Dendritic cell treated with granulocyte-macrophage colony-stimulating factor and Interleukin-4, amounts not matched to agents 40 ng/mL and 50 ng/mL, for 4 days (primary cell): ENCODE results near the gene RAB11FIP4.

ENCODE experiments used
- H3K27ac Mint-ChIP-seq: one replicate; pipeline ENCODE4 v1.8.0; 2022; ENCODE audit warnings: mild to moderate bottlenecking, mixed read lengths
- H3K27me3 Mint-ChIP-seq: one replicate; pipeline ENCODE4 v1.8.0; 2022; ENCODE audit warnings: mild to moderate bottlenecking, mixed read lengths
- H3K36me3 Mint-ChIP-seq: one replicate; pipeline ENCODE4 v1.8.0; 2022; ENCODE audit warnings: low read depth, mixed read lengths
- H3K4me1 Mint-ChIP-seq: one replicate; pipeline ENCODE4 v1.8.0; 2022; ENCODE audit warnings: low read depth, mixed read lengths
- H3K4me3 Mint-ChIP-seq: one replicate; pipeline ENCODE4 v1.8.0; 2022; ENCODE audit warnings: mild to moderate bottlenecking, moderate library complexity, mixed read lengths
- H3K9me3 Mint-ChIP-seq: one replicate; pipeline ENCODE4 v1.8.0; 2022; ENCODE audit warnings: mixed read lengths
- intact Hi-C: fragments of 100-400 bp; cut with micrococcal nuclease; formaldehyde crosslinking; loops from one replicate; pipeline ENCODE4 v1.15.0; 2022

The RAB11FIP4 gene

DNA sequence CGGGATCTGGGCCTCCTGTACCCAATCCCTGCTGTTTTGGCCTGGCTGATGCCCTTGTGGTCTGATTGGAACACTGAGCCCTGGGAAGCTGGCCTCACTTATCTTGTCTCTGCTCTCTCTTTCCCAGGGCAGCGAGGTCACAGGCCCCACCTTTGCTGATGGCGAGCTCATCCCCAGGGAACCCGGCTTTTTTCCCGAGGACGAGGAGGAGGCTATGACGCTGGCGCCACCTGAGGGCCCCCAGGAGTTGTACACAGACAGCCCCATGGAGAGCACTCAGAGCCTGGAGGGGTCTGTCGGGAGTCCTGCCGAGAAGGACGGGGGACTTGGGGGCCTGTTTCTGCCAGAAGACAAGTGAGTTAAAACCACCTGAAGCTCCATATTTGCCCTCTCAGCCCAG is 126.0 kb downstream of the RAB11FIP4 start:
- Mint-ChIP-seq H3K36me3 (peaks cover 25% of the 10 kb centered on the region), H3K27me3 (no peaks in the 10 kb centered on the region), H3K9me3 (no peaks in the 10 kb centered on the region), H3K4me3 (no peak overlapping the region), H3K4me1 (no peaks in the 10 kb centered on the region), H3K27ac (no peak overlapping the region)
- intact Hi-C loops, result no loop called here

DNA sequence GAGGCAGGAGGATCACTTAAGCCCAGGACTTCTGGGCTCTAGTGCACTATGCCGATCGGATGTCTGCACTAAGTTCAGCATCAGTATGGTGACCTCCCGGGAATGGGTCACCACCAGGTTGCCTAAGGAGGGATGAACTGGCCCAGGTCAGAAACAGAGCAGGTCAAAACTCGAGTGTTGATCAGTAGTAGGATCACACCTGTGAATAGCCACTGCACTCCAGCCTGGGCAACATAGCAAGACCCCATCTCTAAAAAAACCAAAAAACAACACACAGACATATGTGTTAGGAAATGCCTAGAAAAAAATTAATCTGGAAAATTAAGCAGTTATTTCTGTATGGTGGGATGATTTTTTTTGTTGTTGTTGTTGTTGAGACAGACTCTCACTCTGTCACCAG is 127.0 kb downstream of the RAB11FIP4 start:
- H3K27me3 Mint-ChIP-seq, result no peaks in the 10 kb centered on the region
- no peak overlapping the region for H3K27ac Mint-ChIP-seq
- peaks cover 35% of the 10 kb centered on the region for H3K36me3 Mint-ChIP-seq
- intact Hi-C loops, result no loop called here
- H3K9me3 Mint-ChIP-seq, result no peaks in the 10 kb centered on the region
- no peak overlapping the region for H3K4me3 Mint-ChIP-seq
- H3K4me1 Mint-ChIP-seq, result no peaks in the 10 kb centered on the region

DNA sequence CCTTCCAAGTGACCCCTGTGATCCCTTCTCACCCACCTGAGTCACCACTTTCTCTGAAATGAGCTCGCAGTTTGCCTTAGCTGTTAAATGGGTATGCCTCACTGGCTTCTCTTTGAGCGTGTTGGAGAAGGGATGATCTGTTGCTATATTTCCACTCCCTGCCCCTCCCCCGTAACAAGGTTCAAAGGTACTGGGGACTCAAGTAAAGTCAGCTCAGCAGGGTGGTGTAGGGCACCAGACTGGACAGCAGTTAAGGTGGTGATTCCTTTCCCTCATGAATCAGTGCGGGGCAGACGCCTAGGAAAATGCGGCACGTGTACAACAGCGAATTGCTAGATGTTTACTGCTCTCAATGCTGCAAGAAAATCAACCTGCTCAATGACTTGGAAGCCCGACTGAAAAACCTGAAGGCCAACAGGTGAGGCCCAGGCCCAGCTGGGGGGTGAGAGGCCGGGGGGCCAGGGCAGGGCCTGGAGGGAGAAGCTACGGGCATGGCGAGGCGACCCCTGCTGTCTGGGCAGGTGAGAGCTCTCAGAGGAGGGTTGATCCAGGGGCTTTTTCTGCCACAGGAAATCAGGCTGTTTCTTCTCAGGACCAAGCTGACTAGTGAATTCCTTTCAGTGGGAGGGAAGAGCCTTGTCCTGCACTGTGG is 130.3 kb downstream of the RAB11FIP4 start:
- Mint-ChIP-seq H3K27ac (no peak overlapping the region), H3K9me3 (no peaks in the 10 kb centered on the region), H3K36me3 (peaks cover 61% of the 10 kb centered on the region), H3K4me1 (no peaks in the 10 kb centered on the region), H3K4me3 (no peak overlapping the region), H3K27me3 (no peaks in the 10 kb centered on the region)
- intact Hi-C loops, result no loop called here

DNA sequence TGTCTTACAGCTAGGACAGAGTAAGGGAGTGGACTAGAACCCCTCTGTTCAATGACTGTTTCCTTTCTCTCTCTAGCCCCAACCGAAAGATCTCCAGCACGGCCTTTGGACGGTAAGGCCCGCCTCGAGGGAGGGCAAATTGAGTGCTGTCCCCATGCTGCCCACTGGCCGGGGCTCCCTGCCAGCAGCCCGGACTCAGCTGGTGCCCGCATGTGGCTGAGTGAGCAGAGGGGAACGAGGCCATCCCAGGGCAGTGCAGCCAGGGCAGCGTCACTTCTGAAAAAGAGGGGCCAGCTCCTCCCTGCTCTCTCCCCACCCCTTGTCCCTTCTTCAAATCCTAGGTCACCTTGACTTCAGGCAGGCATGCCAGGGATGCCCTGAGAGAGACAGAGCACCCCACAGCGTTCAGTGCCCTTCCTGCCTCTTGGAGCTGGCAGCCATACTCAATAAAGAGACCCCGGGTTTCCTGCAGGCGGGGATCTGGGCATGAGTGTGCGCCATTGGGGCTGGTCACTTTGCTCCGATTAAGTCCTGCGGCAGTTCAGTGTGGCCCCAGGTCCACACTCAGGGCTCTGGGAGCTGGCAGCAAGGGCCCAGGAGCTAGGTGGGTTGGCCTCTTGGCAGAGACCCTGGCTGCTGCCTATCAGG is 130.9 kb downstream of the RAB11FIP4 start:
- H3K9me3 Mint-ChIP-seq, result no peaks in the 10 kb centered on the region
- H3K36me3 Mint-ChIP-seq, result peaks cover 65% of the 10 kb centered on the region
- H3K4me3 Mint-ChIP-seq, result no peak overlapping the region
- intact Hi-C loops, result no loop called here
- no peaks in the 10 kb centered on the region for H3K27me3 Mint-ChIP-seq
- H3K27ac Mint-ChIP-seq, result no peak overlapping the region
- no peaks in the 10 kb centered on the region for H3K4me1 Mint-ChIP-seq

DNA sequence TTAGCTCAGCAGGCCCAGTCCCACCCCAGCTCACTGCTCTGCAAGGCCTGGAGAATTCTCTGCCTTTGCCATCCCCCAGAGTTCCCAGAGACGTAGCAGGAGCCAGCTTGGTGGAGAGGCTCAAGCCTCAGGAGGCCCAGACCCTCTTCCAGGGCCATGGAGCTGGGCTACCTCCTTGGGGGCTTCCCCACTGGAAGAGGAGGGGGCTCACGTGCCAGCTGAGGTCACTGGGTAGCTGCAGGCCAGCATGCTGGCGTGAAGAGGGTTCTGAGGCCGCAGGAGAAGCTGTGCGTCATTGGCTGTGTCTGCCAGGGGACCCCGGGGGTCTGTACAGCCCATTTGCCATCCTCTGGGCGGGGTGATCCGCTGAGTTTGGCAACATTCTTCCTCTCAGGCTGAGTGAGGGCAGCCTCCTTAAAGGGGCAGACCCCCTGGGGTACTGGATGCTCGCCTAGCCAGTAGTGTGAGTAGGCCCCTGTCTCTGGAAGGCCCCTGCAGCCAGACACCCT is 131.6 kb downstream of the RAB11FIP4 start:
- H3K9me3 Mint-ChIP-seq, result no peaks in the 10 kb centered on the region
- H3K27ac Mint-ChIP-seq, result no peak overlapping the region
- peaks cover 67% of the 10 kb centered on the region for H3K36me3 Mint-ChIP-seq
- no peaks in the 10 kb centered on the region for H3K4me1 Mint-ChIP-seq
- intact Hi-C loops, result no loop called here
- no peaks in the 10 kb centered on the region for H3K27me3 Mint-ChIP-seq
- H3K4me3 Mint-ChIP-seq, result no peak overlapping the region

DNA sequence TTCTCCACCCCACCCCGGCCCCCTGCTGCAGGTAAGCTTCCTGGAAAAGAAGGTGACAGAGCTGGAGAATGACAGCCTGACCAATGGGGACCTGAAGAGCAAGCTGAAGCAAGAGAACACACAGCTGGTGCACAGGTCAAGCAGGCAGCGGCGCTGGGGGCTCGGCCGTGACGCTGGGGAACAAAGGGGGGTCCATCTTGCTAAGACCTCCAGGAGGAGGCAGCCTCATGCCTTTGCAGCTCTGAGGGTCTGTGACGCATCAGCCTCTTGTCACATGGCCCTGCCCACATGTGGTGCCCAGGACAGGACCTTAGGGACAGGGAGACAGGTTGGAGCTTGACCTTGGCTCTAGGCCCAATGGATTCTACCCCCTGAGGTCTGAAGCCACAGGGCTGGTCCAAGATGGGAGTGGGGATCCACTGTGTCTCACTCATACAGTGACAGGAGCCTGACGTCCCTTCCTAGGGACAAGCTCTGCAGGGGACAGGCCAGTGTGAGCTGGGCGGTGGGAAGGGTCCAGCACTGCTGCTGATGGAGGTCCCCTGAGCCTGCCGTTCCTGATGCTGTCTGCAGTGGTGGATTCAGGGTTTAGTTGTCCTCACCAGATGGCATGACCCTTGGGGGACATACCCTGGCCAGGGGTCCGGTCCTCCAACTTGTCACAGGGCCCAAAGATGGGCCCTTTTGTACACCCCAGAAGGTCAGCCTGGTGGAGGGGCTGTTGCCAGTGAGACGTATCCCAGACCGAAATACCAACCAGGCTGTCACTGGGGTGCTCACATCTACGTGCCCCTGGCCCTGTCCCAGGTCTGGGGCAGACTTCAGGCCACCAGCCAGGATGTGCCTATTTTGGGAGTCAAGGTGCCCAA is 132.6 kb downstream of the RAB11FIP4 start:
- Mint-ChIP-seq H3K27me3 (no peaks in the 10 kb centered on the region), H3K9me3 (no peaks in the 10 kb centered on the region), H3K4me1 (no peaks in the 10 kb centered on the region), H3K36me3 (peaks cover 74% of the 10 kb centered on the region), H3K4me3 (no peak overlapping the region), H3K27ac (no peak overlapping the region)
- intact Hi-C loops, result no loop called here

DNA sequence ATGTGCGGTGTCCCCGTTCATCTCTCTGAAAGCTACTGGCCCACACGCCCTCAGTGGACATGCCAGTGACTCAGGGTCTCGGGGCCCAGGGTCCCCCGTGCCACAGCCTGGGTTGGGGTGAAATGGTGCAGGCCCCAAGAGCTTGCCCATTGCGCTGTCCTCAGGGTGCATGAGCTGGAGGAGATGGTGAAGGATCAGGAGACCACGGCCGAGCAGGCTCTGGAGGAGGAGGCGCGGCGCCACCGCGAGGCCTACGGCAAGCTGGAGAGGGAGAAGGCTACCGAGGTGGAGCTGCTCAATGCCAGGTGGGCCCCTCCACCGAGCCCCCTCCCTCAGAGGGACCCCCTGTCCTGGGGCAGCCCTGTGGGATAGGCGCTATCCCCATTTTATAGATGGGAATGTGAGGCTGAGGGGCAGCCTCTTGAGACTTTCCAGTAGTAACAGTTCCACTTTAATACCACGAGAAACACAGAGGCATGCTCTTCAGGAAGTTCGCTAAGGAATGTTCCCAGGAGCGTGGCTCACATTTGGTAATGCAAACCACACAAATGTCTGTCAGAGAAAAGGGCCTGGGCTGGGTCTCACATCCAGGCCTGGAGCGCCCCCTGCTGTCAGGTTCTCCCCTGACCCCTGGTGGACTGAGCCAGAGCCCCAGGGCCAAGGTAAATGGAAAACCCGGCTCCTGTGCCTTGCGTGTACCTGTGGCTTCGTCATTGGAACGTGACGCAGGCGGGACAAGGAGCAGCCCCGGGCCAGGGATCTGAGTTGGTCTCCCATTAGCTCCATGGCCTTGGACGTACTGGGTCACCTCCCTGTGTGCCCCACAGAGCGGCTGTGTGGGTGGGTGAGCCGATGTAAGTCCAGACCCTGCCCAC is 133.7 kb downstream of the RAB11FIP4 start:
- no peaks in the 10 kb centered on the region for H3K4me1 Mint-ChIP-seq
- H3K27me3 Mint-ChIP-seq, result no peaks in the 10 kb centered on the region
- H3K4me3 Mint-ChIP-seq, result no peak overlapping the region
- no peak overlapping the region for H3K27ac Mint-ChIP-seq
- no peaks in the 10 kb centered on the region for H3K9me3 Mint-ChIP-seq
- intact Hi-C loops, result loop anchor here (1.0 kb wide), 2 partner anchors 88 to 137 kb away; no protein-coding TSS in a partner anchor
- peaks cover 76% of the 10 kb centered on the region for H3K36me3 Mint-ChIP-seq

DNA sequence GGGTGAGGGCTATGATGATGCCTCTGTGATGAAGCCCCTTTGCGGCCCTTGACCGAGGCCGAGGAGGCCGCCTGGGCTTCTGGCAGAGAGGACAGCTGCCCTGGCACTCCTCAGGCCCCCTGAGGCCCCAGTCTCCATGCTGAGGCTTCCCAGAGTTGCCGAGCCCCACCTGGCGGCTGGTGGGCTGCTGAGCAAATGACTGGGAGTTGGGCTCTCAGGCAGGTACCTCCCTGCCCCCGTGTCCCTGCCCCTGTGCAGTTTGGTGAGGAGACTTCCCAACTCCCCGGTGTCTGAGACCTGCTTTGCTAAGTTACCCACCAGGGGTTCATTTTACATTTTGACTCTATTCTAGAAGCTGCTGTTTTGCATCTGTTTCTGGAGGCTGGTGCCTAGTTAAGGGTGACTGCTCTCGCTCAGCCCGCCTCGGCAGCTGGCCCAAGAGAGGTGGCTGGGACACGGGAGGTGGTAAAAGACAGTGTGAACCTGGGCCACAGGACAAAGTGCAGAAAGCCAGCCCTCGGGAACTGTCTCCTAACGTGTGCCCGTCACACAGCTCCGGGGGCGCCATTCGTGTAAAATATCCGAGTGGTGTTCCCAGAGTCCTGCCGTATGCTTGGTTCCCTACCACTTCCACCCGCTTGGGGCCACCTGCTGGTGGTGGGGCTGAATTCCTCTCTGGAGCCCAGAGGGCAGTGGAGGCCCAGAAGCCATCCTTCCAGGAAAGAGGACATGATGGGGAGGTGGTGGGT is 134.5 kb downstream of the RAB11FIP4 start:
- no peaks in the 10 kb centered on the region for H3K4me1 Mint-ChIP-seq
- peaks cover 83% of the 10 kb centered on the region for H3K36me3 Mint-ChIP-seq
- intact Hi-C loops, result loop anchor here (1.0 kb wide), 2 partner anchors 89 to 138 kb away; no protein-coding TSS in a partner anchor
- H3K9me3 Mint-ChIP-seq, result no peaks in the 10 kb centered on the region
- no peaks in the 10 kb centered on the region for H3K27me3 Mint-ChIP-seq
- H3K27ac Mint-ChIP-seq, result no peak overlapping the region
- H3K4me3 Mint-ChIP-seq, result no peak overlapping the region

DNA sequence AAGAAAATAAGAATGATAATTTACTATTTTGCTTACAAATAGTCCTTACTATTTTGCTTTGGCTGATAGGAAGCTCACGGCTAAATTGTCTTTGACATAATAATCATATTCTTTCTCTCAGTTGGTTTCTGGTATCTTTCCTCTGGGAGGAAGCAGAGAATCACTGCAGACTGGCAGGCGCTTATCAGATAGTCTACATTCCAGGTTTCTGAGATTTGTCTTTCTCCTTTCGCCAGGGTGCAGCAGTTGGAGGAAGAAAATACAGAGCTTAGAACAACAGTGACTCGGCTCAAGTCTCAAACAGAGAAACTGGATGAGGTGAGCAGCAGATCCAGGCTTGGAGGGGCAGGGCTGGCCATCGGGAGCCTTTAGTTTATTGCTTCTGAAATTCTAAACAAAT is 136.1 kb downstream of the RAB11FIP4 start:
- H3K4me3 Mint-ChIP-seq, result no peak overlapping the region
- H3K36me3 Mint-ChIP-seq, result peaks cover 83% of the 10 kb centered on the region
- intact Hi-C loops, result no loop called here
- peaks cover 3% of the 10 kb centered on the region for H3K4me1 Mint-ChIP-seq
- no peak overlapping the region for H3K27ac Mint-ChIP-seq
- no peaks in the 10 kb centered on the region for H3K9me3 Mint-ChIP-seq
- H3K27me3 Mint-ChIP-seq, result no peaks in the 10 kb centered on the region

DNA sequence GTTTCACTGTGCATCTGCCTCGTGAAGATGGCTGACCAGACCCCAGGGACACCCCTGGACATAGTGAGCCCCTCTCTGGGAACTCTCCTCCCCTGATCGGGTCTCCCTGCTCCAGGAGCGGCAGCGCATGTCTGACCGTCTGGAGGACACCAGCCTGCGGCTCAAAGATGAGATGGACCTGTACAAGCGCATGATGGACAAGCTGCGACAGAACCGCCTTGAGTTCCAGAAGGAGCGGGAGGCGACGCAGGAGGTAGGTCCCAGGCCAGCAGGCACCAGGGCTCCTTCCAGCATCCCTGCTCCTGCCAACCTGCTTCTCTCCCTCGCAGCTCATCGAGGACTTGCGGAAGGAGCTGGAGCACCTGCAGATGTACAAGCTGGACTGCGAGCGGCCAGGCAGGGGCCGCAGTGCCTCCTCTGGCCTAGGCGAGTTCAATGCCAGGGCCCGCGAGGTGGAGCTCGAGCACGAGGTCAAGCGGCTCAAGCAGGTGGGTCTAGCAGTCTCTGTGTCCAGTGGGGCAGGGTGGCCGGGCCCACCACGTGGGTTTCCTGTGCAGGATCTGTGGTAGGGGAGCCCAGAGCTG is 136.9 kb downstream of the RAB11FIP4 start:
- Mint-ChIP-seq H3K4me1 (peaks cover 11% of the 10 kb centered on the region), H3K27ac (no peak overlapping the region), H3K36me3 (peaks cover 78% of the 10 kb centered on the region), H3K9me3 (no peaks in the 10 kb centered on the region), H3K4me3 (no peak overlapping the region), H3K27me3 (no peaks in the 10 kb centered on the region)
- intact Hi-C loops, result no loop called here

DNA sequence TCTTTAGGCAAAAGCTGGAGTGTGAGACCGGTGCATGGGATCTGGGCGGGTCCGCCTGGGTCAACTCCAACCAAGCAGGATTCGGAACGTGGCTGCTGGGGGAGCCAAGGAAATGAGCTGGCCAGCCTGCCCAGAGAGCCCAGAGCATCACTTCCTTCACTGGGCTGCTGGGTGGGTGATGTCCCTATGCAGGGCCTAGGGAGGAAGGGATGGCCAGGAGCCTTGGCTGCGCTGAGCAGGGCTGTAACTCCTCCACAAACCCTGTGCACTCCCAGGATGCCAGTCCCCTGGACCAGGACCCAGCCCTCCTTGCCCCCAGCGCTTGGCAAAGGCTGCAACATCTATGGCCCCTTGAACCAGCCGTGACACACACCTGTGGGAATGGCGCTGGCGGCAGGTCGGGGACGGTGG is 138.4 kb downstream of the RAB11FIP4 start:
- intact Hi-C loops, result no loop called here
- Mint-ChIP-seq H3K9me3 (no peaks in the 10 kb centered on the region), H3K4me1 (peaks cover 15% of the 10 kb centered on the region), H3K4me3 (no peak overlapping the region), H3K36me3 (peaks cover 69% of the 10 kb centered on the region), H3K27ac (no peak overlapping the region), H3K27me3 (peaks cover 2% of the 10 kb centered on the region)

DNA sequence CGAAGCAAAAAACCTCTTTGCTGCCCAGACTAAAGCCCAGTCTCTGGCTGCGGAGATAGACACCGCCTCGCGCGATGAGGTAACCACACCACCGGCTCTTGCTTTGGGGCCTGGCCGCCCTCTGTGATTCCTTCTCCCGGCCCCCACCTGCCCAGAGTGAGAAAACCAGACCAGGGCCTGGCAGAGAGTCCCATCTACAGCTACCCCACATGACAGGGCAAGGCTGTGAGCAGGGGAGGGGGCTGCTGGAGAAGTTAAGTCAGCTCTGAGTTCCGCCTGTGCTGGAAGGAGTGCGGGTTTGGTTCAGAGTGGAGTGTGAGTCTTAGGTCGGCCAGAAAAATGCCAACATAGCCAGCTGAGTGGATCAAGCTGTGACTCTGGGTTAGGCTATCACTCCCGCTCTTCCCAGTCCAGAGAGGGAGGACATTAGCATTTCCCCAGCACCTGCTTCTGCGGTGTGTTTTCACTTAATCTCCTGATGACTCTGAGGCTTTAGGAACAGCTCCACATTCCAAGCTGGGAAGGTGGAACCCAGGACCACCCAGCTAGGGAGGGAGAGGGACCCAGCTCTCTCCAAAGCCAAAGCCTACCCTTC is 139.0 kb downstream of the RAB11FIP4 start:
- peaks cover 66% of the 10 kb centered on the region for H3K36me3 Mint-ChIP-seq
- no peaks in the 10 kb centered on the region for H3K9me3 Mint-ChIP-seq
- H3K4me1 Mint-ChIP-seq, result peaks cover 15% of the 10 kb centered on the region
- intact Hi-C loops, result no loop called here
- no peak overlapping the region for H3K27ac Mint-ChIP-seq
- H3K4me3 Mint-ChIP-seq, result no peak overlapping the region
- H3K27me3 Mint-ChIP-seq, result peaks cover 3% of the 10 kb centered on the region
